Erythroblast (primary cell): ENCODE measurements around the gene SPATA3.
A peak's percentile ranks its signal among the peaks of the same experiment; 100 is the strongest.

ENCODE experiments used
- DNase-seq, 2 experiments: peaks; one replicate each; lab custom pipeline; 2025; lab: John Stamatoyannopoulos, UW
- GATA1 ChIP-seq: IDR thresholded peaks from 2 replicates; pipeline ENCODE4 v1.6.1; 2011; ENCODE audit warnings: low read depth, mild to moderate bottlenecking, control low read depth, low read length, moderate library complexity
- POLR2A ChIP-seq: IDR thresholded peaks from 2 replicates; pipeline ENCODE4 v1.6.1; 2011; ENCODE audit warnings: mild to moderate bottlenecking, low read length

The SPATA3 gene

DNA sequence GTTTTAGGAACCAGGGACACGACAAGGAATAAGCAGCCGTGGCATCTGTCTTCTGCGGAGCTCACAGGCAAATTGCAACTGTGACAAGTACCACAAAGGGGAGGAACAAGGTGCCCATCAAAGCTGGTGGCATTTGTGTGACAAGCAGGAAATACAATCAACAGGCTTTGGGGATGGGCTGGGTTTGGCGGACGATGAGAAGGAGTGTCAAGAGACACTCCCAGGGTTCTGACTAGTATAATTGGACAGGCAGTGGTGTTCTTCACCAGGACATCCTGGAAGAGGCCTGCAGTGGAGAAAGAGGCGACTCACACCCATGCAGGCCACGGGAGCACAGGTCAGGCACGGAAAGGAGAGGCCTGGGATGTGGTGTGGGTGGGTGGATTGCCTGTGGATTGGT, 14.2 kb upstream of the SPATA3 start:
- TF ChIP-seq POLR2A = no peak
- TF ChIP-seq GATA1 = no peak
- DNase-seq = no peak

DNA sequence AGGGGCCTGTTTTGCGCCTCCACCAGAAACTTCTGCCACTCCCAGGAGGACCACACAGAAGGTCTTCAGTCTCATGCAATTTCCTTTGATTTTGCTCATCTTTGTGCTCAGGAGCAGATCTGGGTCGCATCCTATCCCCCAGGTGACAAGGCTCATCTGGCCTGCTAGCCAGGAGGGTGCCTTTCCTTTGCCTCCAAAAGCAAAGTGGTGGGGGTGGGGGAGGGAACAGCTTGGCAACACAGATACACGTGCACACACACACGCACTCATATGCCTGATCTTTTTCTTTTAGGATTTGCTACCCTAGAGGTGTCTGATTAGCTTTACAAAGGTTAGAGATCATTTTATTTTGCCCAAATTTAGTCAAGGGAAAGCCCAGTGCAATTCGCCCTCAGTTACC, 13.8 kb upstream of the SPATA3 start:
- no peak for DNase-seq
- TF ChIP-seq GATA1 = no peak
- TF ChIP-seq POLR2A = no peak

DNA sequence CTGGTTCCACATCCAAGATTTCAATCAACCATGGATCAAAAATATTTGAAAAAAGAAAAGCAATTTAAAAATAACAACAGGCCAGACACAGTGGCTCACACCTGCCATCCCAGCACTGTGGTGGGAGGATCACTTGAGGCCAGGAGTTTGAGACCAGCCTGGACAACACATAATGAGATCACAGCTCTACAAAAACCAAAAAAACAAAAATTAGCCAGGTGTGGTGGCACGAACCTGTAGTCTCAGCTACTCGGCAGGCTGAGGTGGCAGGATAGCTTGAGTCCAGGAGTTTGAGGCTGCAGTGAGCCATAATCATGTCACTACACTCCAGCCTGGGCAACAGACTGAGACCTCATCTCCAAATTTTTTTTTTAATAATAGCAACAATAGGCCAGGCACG, 13.4 kb upstream of the SPATA3 start:
- DNase-seq = no peak
- TF ChIP-seq POLR2A (no peak), GATA1 (no peak)

GRCh38 chr2:230983566-230983965, 12.4 kb upstream of the SPATA3 start:
- TF ChIP-seq GATA1 = no peak
- no peak for DNase-seq

- no peak for DNase-seq
- TF ChIP-seq GATA1 (no peak), POLR2A (no peak)
Observed at GRCh38 chr2:230984393-230985220, 11.3 kb upstream of the SPATA3 start.

DNA sequence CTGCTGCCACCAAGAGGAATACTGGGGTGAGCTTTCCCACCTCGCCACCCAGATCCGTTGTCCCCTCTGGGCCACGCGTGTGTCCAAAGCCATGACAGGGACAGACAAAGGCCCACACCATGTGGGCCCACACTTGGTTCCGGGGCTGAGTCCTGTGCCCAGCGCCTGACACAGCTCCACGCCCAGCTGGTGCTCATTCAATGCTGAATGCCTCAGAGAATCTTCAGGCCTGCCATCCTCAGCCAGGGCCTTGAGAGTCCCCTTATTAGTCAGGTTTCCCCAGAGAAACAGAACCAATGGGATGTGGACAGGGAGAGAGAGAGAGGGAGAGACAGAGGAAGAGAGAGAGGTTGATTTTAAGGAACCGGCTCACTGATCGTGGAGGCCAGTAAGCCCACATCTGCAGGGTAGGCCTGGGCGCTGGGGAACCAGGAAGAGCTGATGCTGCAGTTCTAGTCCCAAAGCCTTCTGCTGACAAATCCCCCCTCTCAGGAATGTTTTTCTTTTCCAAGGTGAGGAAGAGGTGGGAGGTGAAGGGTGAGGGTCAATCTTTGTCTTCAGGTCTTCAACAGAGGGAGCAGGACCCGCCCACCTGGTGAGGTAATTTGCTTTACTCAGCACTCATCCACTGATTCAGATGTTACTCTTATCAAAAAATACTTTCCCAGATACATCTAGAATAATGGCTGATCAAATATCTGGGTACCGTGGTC, 10.2 kb upstream of the SPATA3 start:
- no peak for TF ChIP-seq GATA1
- TF ChIP-seq POLR2A = no peak
- DNase-seq = no peak

- no peak for DNase-seq
- no peak for TF ChIP-seq GATA1
- TF ChIP-seq POLR2A = no peak
Observed at GRCh38 chr2:230986520-230987136, 9.3 kb upstream of the SPATA3 start.

DNA sequence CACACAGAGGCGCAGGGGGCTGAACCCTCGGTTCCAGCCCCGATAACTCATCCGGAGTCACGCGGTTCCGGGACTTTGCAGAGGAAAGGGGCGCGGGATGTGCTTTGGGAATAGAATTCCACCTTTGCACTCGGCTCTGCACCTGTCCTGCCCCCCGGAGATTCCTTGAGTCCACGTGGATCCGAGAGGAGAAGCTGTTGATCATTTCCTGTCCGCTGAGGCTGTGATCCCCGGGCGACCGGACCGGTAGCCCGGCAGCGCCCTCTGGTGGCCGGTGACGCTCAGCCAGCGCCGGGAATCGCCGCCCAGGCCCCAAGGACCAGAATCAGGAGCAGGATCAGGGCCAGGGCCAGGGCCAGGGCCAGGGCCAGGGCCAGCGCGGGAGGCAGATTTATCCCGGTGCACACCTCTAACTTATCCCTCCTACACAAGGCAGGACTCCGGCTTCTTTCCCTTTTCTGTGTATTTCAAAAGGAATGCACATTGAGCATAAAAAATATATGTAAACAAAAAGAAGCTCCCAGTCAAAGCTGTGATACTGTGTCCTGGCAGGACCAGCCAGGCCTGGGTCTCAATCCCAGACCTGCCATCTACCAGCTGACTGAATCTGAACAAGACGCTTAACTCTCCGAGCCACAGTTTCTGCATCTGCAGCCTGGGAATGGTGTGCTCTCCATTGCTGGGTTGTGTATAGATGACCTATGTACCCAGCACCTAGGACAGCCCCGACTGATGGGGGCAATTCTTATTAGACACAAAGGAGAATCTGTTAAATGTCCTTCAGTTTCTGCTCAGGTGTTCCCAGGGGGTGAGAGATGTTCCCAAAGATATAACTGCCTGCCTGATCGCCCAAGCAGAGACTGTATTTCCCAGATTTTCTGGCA, 8.5 kb upstream of the SPATA3 start:
- peak; percentile 61 to 80 for DNase-seq
- no peak for TF ChIP-seq GATA1
- no peak for TF ChIP-seq POLR2A

DNA sequence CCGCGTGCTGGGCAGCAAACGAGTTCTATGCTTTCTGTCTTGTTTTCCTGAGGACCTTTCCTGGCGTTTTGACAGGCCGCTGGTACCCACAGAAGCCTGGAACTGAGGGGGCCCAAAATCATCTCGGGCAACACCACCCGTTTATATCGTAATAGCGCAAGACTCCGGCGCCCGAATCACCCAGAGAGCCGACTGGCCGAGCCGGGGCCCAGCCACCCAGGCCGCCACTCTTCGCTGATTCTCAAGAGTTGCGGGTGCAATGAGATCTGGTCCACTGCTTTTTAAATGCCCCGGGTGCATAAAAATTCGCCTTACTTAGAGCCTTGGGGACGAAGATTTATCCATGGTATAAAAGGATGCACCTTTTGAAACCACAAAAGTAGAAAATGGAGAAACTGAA, 6.2 kb upstream of the SPATA3 start:
- no peak for DNase-seq
- TF ChIP-seq POLR2A = no peak
- no peak for TF ChIP-seq GATA1

DNA sequence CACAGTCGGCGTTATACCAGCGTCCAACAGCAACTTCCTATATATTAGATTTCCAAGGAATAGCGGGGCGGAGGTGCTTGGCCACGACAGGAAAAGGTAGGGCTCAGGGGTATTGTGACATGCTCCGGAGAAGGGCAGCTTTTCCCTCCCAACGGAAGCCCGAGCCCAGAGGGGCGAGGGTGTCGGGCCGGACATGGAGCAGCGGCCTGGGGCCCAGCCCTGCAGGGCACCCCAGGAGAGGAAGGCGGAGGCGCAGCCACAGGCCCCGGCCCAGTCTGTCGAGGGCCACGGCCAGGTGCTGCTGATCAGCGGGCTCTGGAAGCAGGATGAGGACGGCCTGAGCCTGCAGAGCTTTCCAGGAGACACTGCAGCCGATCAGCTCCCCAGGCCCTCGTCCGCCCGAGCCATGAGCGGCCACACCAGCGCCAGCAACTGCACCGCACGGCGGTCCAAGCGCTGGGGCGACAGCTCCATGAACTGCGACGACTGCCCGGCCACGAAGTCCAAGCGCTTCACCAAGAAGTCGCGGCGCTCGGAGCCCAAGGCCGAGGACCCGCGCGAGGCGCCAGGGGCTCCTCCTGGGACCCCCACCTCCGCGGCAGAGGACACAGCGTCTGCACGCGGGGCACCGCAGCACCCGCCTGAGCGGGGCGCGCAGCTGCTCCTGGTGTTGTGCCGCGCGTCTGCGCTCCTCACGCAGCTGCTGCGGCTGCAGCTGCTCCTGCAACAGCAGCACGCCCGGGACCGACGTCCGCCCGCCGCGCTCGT, 5.6 kb upstream of the SPATA3 start:
- TF ChIP-seq POLR2A (no peak), GATA1 (no peak)
- no peak for DNase-seq

GRCh38 chr2:230990899-230991150, 5.1 kb upstream of the SPATA3 start:
- DNase-seq = no peak
- TF ChIP-seq POLR2A (no peak), GATA1 (no peak)

GRCh38 chr2:230991598-230991997, 4.3 kb upstream of the SPATA3 start:
- TF ChIP-seq GATA1 = no peak
- TF ChIP-seq POLR2A = no peak
- DNase-seq = no peak

- no peak for DNase-seq
- TF ChIP-seq POLR2A = no peak
- TF ChIP-seq GATA1 = no peak
Observed at GRCh38 chr2:230996661-230997060, 740 bp downstream of the SPATA3 start.

GRCh38 chr2:230998882-230999281, 3.0 kb downstream of the SPATA3 start:
- TF ChIP-seq GATA1 (no peak), POLR2A (no peak)

More at GRCh38 chr2:230998882-230999281, 3.0 kb downstream of the SPATA3 start:
- no peak for DNase-seq
